Skin epidermis (tissue), 12 donors: Measurements from ENCODE around the gene ACAD9.
"Not testable (repeated sequence)": the region's sequence is repeated elsewhere in the genome, so short reads cannot be mapped to it uniquely, and the experiment has no call there.

Experiments
- H3K27ac ChIP-seq, 21 experiments: fragments of 200-600 bp; sonication (generic) in 11 of 21; one replicate each; pipeline ENCODE4 v1.5.0; 2020; ENCODE audit warnings: mild to moderate bottlenecking in 3 of 21, inconsistent platforms in 2 of 21, moderate library complexity in 2 of 21
- H3K4me3 ChIP-seq, 7 experiments: fragments of 200-600 bp; sonication (generic) in 2 of 7; one replicate each; pipeline ENCODE4 v1.5.0; 2020; ENCODE audit warnings: inconsistent platforms in 2 of 7, mild to moderate bottlenecking in 2 of 7, moderate library complexity in 1 of 7

The ACAD9 gene

GRCh38 chr3:128882719-128883118 is 3.3 kb downstream of the ACAD9 start:
- Histone ChIP-seq H3K4me3 (no peak overlapping the region), H3K27ac (peak overlapping the region in 4 of 21 experiments; percentile 11 to 29 (median 18))

- Histone ChIP-seq H3K27ac (no peak overlapping the region), H3K4me3 (no peak overlapping the region)
Observed at GRCh38 chr3:128884992-128885391, 5.6 kb downstream of the ACAD9 start.

GRCh38 chr3:128889139-128889894 is 9.9 kb downstream of the ACAD9 start:
- no peak overlapping the region for H3K4me3 ChIP-seq
- H3K27ac ChIP-seq, result no peak overlapping the region

GRCh38 chr3:128895843-128896697 is 16.6 kb downstream of the ACAD9 start:
- Histone ChIP-seq H3K27ac (peak overlapping the region in 1 of 21 experiments; percentile 3), H3K4me3 (no peak overlapping the region)

- peak overlapping the region in 1 of 21 experiments; percentile 26 for H3K27ac ChIP-seq
- H3K4me3 ChIP-seq, result no peak overlapping the region
Observed at GRCh38 chr3:128902426-128902825, 23.0 kb downstream of the ACAD9 start.

- H3K4me3 ChIP-seq, result no peak overlapping the region
- no peak overlapping the region for H3K27ac ChIP-seq
Observed at GRCh38 chr3:128903501-128903900, 24.1 kb downstream of the ACAD9 start.

GRCh38 chr3:128906031-128906803 is 26.8 kb downstream of the ACAD9 start:
- Histone ChIP-seq H3K4me3 (no peak overlapping the region), H3K27ac (no peak overlapping the region)

- H3K4me3 ChIP-seq, result no peak overlapping the region
- no peak overlapping the region for H3K27ac ChIP-seq
Observed at GRCh38 chr3:128906804-128907525, 27.5 kb downstream of the ACAD9 start.

- H3K4me3 ChIP-seq, result no peak overlapping the region
- H3K27ac ChIP-seq, result no peak overlapping the region
Observed at GRCh38 chr3:128907706-128908445, 28.5 kb downstream of the ACAD9 start.

- Histone ChIP-seq H3K27ac (no peak overlapping the region), H3K4me3 (no peak overlapping the region)
Observed at GRCh38 chr3:128908951-128909350, 29.5 kb downstream of the ACAD9 start.

GRCh38 chr3:128910006-128910405 is 30.6 kb downstream of the ACAD9 start:
- no peak overlapping the region for H3K4me3 ChIP-seq
- no peak overlapping the region for H3K27ac ChIP-seq

GRCh38 chr3:128911911-128912310 is 32.5 kb downstream of the ACAD9 start:
- no peak overlapping the region for H3K27ac ChIP-seq
- H3K4me3 ChIP-seq, result no peak overlapping the region

- Histone ChIP-seq H3K4me3 (no peak overlapping the region), H3K27ac (no peak overlapping the region)
Observed at GRCh38 chr3:128914966-128915645, 35.7 kb downstream of the ACAD9 start.

- no peak overlapping the region for H3K4me3 ChIP-seq
- H3K27ac ChIP-seq, result no peak overlapping the region
Observed at GRCh38 chr3:128917291-128917690, 37.9 kb downstream of the ACAD9 start.

GRCh38 chr3:128919988-128920387 is 40.6 kb downstream of the ACAD9 start:
- H3K27ac ChIP-seq, result no peak overlapping the region
- H3K4me3 ChIP-seq, result no peak overlapping the region

GRCh38 chr3:128922804-128923459 is 43.5 kb downstream of the ACAD9 start:
- peak overlapping the region in 4 of 21 experiments; percentile 20 to 77 (median 58) for H3K27ac ChIP-seq
- no peak overlapping the region for H3K4me3 ChIP-seq

GRCh38 chr3:128923576-128923975 is 44.2 kb downstream of the ACAD9 start:
- Histone ChIP-seq H3K4me3 (no peak overlapping the region), H3K27ac (peak overlapping the region in 5 of 21 experiments; percentile 20 to 77 (median 42))

GRCh38 chr3:128923986-128924385 is 44.6 kb downstream of the ACAD9 start:
- H3K27ac ChIP-seq, result peak overlapping the region in 3 of 21 experiments; percentile 20 to 77 (median 75)
- not testable (repeated sequence) for H3K4me3 ChIP-seq
